ENCODE results near the gene CREB5.
A peak's percentile ranks its signal among the peaks of the same experiment; 100 is the strongest.
"Not testable (repeated sequence)": the region's sequence is repeated elsewhere in the genome, so short reads cannot be mapped to it uniquely, and the experiment has no call there.

Gene CREB5

GRCh38 chr7:28799619-28800018 lies 387.3 kb downstream of the CREB5 start:
- no peak for DNase-seq

DNA sequence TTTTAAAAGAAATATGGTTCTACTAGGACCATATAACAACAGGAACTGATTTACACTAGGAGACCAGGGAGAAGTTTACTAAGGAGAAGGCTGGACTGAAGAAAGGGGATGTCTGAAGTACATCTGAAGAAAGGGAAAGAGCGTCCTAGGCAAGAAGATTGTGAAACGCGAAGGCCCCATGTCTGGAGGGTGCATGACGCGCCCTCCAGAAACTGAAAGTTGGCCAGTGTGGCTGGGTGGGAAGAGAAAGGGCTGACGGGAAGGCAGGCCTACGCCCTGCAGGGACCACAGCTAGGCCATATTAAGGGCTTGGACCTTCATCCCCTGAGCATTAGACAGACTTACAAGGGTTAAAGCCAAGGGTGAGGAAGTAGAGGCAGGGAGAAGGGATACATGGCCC lies 387.8 kb downstream of the CREB5 start:
- DNase-seq: no peak

- DNase-seq: no peak
Observed at GRCh38 chr7:28802450-28802849, 390.1 kb downstream of the CREB5 start.

- DNase-seq: no peak
Observed at GRCh38 chr7:28804157-28804556, 391.8 kb downstream of the CREB5 start.

DNA sequence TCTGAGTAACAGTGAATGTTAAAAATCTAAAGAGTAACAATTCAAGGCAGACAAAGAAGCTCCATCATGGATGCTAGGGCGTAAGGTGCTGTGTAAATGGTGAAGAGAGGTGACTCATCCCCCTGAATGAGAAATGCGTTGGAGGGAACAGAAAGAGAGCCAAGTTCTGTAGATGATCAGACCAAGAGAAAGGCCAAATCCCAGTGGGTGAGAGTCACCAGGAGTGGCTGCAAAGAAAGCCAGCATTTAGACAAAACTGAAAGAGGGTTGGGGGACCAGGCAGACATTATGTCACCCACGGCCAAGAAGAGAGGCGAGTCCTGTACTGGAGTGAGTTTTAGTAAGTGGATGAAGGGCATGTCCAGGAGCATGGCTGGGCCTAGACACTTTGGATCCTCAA lies 392.7 kb downstream of the CREB5 start:
- no peak for DNase-seq

DNA sequence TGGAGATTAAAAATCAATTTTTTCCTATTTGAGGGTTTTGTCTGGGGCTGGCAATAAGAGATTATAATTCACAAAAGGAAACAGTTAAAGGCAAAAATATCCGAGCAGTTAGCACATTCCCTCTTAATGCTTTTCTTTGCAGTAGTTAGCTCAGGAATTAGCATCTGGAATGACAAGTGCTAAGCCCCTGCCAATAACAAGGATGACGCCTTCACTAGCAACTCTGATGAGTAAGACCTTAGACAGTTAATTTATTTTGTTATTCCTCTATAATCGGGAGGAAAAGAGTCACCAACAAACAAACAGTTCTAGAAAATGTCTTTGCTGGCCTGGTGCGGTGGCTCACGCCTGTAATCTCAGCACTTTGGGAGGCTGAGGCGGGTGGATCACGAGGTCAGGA lies 394.5 kb downstream of the CREB5 start:
- no peak for DNase-seq

- DNase-seq: no peak
Observed at GRCh38 chr7:28807396-28807994, 395.2 kb downstream of the CREB5 start.

GRCh38 chr7:28808796-28809533 lies 396.6 kb downstream of the CREB5 start:
- DNase-seq: no peak

- DNase-seq: no peak
Observed at GRCh38 chr7:28811008-28811407, 398.7 kb downstream of the CREB5 start.

DNA sequence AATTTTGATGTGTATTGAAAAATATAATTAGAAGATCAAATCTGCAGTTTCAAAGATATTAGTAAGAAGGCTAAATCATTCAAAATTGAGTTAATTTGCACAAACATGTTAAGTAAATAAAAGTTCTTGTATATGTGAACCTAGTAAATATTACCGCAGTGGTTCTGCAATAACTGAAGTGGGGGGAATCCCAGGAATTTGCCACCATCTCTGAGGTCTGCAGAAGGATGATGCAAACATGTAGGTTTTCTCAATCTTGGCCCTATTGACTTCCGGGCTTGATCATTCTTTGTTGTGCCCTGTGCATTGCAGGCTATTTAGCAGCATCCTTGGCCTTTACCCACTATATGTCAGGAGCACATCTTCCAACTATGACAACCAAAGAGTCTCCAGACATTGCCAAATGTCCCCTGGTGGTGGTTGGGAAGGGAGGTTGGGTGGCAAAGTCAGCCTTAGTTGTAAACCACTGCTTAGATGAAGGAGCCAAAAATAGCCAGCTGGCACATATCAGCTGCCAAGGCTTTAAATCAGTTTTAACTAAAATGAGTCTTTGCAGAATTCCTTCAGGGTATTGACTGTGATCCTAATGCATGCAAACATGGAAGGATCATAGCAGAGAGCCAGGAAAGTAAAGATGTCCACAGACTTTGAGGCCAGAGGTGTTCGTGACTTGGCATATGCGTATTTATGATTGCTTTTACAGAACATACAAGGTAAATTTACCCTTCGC lies 399.5 kb downstream of the CREB5 start:
- no peak for DNase-seq

- peak; percentile 52 for DNase-seq
Observed at GRCh38 chr7:28812616-28813015, 400.3 kb downstream of the CREB5 start.

DNA sequence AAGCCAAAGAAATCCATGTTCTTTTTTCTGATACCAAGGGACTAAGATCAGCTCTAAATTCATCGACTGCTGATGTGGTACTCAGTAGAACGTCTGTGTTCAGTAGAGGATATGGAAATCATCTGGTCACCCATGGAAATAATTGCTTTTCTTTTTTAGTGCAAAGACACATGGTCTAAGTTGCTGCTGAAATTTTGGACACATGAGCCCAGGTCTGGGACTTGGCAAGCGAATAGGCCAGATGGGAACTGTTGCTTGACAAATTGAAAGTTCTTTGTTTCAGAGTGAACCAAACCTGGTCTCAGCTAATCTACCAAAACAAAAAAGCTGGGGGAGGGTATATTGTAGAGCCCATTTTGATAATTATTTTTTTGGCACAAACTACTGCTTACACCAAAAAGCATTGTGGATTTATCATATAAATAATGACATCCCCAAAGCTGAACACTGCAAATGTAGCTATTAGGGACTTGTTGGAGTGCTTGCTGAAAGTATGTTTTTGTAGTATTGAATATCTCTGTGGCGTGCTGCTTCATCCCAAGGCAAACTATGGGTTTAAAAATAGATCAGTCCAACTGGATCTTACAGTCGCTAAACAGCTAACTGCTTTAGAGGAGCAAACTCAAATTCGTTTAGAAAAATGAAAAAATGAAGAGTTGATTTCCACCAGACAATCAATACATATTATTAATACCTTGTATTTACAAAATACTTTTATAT lies 401.1 kb downstream of the CREB5 start:
- peak; percentile 65 for DNase-seq

- DNase-seq: no peak
Observed at GRCh38 chr7:28815369-28815927, 403.1 kb downstream of the CREB5 start.

- DNase-seq: no peak
Observed at GRCh38 chr7:28815928-28816373, 403.6 kb downstream of the CREB5 start.

DNA sequence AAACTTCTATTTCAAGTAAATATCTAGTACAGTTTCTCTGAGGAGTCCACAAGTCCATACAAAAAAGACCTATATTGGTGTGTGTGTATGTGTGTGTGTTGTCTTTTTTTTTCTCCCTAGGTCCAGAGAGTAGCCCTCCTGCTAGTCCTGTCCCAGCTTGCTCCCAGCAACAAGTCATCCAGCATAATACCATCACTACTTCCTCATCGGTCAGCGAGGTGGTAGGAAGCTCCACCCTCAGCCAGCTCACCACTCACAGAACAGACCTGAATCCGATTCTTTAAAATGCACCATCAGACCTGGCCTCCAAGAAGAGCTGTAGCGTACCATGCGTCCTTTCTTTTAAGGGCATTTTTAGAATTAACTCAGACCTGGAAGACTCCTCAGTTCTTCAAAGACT lies 406.7 kb downstream of the CREB5 start:
- no peak for DNase-seq

GRCh38 chr7:28823582-28823981 lies 411.3 kb downstream of the CREB5 start:
- no peak for DNase-seq

DNA sequence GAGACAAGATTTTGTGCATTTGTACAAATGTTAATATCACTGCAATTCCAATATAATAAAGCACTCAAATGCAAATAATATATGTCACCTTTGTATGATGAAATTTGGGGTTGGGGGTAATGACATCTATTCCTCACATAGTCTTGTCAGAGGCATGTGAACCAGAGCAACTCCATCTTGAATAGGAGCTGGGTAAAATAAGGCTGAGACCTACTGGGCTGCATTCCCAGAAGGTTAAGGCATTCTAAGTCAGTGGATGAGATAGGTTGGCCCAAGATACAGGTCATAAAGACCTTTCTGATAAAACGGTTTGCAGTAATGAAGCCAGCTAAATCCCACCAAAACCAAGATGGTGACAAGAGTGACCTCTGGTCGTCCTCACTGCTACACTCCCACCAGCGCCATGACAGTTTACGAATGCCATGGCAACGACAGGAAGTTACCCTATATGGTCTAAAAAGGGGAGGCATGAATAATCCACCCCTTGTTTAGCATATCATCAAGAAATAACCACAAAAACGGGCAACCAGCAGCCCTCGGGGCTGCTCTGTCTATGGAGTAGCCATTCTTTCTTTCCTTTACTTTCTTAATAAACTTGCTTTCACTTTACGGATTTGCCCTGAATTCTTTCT lies 413.6 kb downstream of the CREB5 start:
- not testable (repeated sequence) for DNase-seq

DNA sequence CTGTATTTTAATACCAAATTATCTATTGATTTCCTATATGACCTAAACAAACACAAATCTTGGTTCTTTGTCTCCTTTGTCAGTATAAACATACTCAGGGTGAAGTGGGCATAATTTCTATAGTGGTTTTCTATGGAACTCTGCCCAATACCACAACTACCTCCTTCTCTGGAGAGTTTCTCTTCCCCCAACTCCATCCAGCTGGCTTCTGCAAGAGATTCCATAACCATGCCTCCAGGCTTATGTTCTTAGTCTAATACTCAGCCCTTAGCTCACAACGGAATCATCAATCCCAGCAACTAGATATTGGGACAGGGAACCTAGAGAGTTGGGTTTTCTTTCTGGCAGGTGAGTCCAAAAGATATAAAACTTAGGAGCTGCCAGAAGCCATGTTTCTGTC lies 418.5 kb downstream of the CREB5 start:
- DNase-seq: no peak

GRCh38 chr7:28832669-28833068 lies 420.4 kb downstream of the CREB5 start:
- no peak for DNase-seq

- DNase-seq: no peak
Observed at GRCh38 chr7:28835800-28836199, 423.5 kb downstream of the CREB5 start.

DNA sequence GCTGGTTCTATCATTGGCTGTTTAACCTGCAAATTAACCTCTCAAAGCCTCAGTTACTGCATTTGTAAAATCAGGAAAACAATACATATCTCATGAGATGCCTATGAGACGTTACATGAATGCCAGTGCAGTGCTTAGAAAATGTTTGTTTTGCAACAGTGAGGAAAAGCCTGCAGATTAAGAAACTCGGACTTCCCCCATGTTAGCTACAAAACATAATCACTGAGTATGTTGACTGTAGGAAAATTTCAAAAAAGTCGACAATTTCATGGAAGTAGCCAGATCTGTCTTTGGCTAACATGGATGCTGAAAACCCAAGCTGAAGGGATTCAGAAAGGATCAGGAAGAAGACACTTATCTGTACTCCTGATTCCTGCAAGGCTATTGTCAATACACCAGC lies 424.4 kb downstream of the CREB5 start:
- no peak for DNase-seq

- no peak for DNase-seq
Observed at GRCh38 chr7:28837216-28837615, 424.9 kb downstream of the CREB5 start.

GRCh38 chr7:28840592-28840995 lies 428.3 kb downstream of the CREB5 start:
- DNase-seq: no peak

All from left hindlimb (tissue), 1 donor.